OCI-LY1 (cell line): ENCODE measurements around the gene ATP1A3.

ENCODE experiments used
- CTCF ChIP-seq: fragments of 200-600 bp; sonication (generic), shearing (Covaris generic); IDR thresholded peaks from 2 replicates; pipeline ENCODE4 v1.5.1; 2017; ENCODE audit warnings: mild to moderate bottlenecking, antibody characterized with exemption, low read length, moderate library complexity, mixed read lengths
- EZH2 ChIP-seq: fragments of 200-600 bp; sonication (generic), shearing (Covaris generic); IDR thresholded peaks from 2 replicates; pipeline ENCODE4 v1.8.0; 2017; ENCODE audit warnings: borderline replicate concordance, mixed run types, mild to moderate bottlenecking, antibody characterized with exemption, low read length, moderate library complexity, mixed read lengths

DNA sequence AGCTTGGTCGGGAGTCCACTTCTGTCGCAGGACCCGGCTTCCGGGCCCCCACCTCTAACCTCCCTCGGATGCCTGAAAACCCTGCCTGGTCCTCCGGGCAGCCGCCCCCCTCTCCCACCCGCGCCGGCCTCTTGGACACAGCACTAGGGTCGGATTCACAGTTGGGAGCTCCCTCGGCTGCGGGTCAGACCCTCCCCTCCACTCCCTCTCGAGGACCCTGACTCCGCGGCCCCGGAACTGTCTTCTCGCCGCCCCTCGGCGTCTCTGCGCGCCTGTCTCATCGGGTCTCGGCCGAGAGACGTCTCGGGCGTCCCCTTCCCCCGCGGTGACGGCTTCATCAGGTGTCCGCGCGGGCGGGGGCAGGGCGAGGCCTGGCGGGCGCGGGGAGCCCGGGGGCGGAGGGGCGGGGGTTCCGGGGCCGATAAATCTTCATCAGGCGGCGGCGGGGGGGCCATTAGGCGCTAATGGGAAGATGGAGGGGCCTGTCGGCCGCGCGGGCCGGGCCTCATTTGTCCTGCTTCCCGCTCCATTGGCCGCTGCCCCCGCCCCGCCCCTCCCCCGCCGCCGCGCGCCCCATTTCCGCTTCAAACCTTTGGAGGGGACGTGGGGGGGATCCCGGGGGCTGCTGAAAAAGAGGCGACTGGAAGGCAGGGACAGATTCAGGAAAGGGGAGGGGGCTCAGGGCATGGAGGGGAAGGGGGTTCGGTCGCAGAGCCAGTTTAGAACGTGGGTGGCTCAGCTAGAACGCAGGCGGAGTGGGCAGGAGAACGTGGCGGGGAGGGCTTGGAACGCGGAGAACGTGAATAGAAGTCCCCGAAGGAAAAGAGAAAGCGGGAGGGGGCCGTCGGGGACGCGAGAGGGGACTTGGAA, 53.9 kb downstream of the ATP1A3 start:
- no peak for TF ChIP-seq CTCF
- no peak for TF ChIP-seq EZH2
